Endothelial cell of umbilical vein (primary cell): ENCODE measurements around the gene ETHE1. TPM values are rescaled to one million over a fixed set of nuclear protein-coding genes. Genes with fewer than 3 reads are reported as not detected.

Experiments used
- BruUV-seq: library from RNA; stranded (reverse); fragments of 400-500 nt; replicated peaks from 2 replicates; lab custom pipeline; 2021; lab: Mats Ljungman, UMichigan
- CTCF ChIA-PET: fragments of 300-600, 350-600 bp; sonication (Branson Sonifier 250); formaldehyde crosslinking; loops from one replicate; lab custom pipeline; 2021; ENCODE audit warnings: antibody characterized with exemption, inconsistent platforms; lab: Charles Lee
- POLR2A ChIA-PET: fragments of 300-600, 350-600 bp; sonication (Branson Sonifier 250); formaldehyde crosslinking; loops from one replicate; lab custom pipeline; 2021; ENCODE audit warnings: antibody characterized with exemption, inconsistent platforms; lab: Charles Lee
- DNase-seq: peaks from one replicate; pipeline ENCODE4 v3.0.0-alpha.2; 2011; ENCODE audit warnings: low read depth, low spot score
- FAIRE-seq: peaks from 2 replicates; lab custom pipeline; 2011; peaks lifted over from hg19 to GRCh38; lab: Jason Lieb, UNC
- H2AFZ ChIP-seq: 2 replicates; pipeline ENCODE4 v1.6.0; 2012; ENCODE audit warnings: low read depth, low read length, control low read depth, inconsistent platforms
- H3K27ac ChIP-seq: 2 replicates; pipeline ENCODE4 v1.5.1; 2011; ENCODE audit warnings: low read depth, mild to moderate bottlenecking, control low read depth, low read length, moderate library complexity; ENCODE audit not compliant: insufficient read depth
- H3K27me3 ChIP-seq, 2 experiments: 2 replicates each; pipeline versions ENCODE4 v1.6.0 to v1.6.1; 2011; ENCODE audit warnings: low read length in 2 of 2, mixed read lengths in 1 of 2; ENCODE audit not compliant: control insufficient read depth in 2 of 2, insufficient read depth in 2 of 2
- H3K36me3 ChIP-seq, 2 experiments: 2 replicates in 1 of 2; 3 replicates in 1 of 2; pipeline ENCODE4 v1.5.1; 2011; ENCODE audit warnings: low read length in 2 of 2, mild to moderate bottlenecking in 1 of 2, moderate library complexity in 1 of 2; ENCODE audit not compliant: control insufficient read depth in 2 of 2, insufficient read depth in 2 of 2; ENCODE audit errors: extremely low read depth in 1 of 2
- H3K4me1 ChIP-seq: 3 replicates; pipeline ENCODE4 v1.5.1; 2011; ENCODE audit warnings: mild to moderate bottlenecking, low read length; ENCODE audit not compliant: control insufficient read depth, insufficient read depth; ENCODE audit errors: extremely low read depth
- H3K4me2 ChIP-seq: 2 replicates; pipeline ENCODE4 v1.6.1; 2011; ENCODE audit warnings: low read length, control low read depth, mixed read lengths; ENCODE audit not compliant: insufficient read depth
- H3K4me3 ChIP-seq, 3 experiments: fragments of 200-600 bp in 1 of 3; sonication (generic), shearing (Covaris generic) in 1 of 3; replicated peaks in 1 of 3; 2 replicates each; pipeline ENCODE4 v1.5.1; 2011 to 2016; ENCODE audit warnings: control low read depth in 3 of 3, low read length in 3 of 3, mild to moderate bottlenecking in 2 of 3, inconsistent platforms in 1 of 3, low read depth in 1 of 3, moderate library complexity in 1 of 3; ENCODE audit not compliant: insufficient read depth in 1 of 3
- H3K79me2 ChIP-seq: 2 replicates; pipeline ENCODE4 v1.6.0; 2012; ENCODE audit warnings: low read length, inconsistent platforms; ENCODE audit not compliant: control insufficient read depth, insufficient read depth
- H3K9ac ChIP-seq: replicated peaks from 2 replicates; pipeline ENCODE3; 2011; ENCODE audit warnings: low read length, control low read depth; ENCODE audit not compliant: insufficient read depth; ENCODE audit errors: extremely low read depth
- H3K9me1 ChIP-seq: replicated peaks from 3 replicates; pipeline ENCODE4 v1.6.0; 2011; ENCODE audit warnings: mild to moderate bottlenecking, low read length; ENCODE audit not compliant: control insufficient read depth, insufficient read depth; ENCODE audit errors: extremely low read depth
- H3K9me3 ChIP-seq: replicated peaks from 2 replicates; pipeline ENCODE4 v1.5.1; 2012; ENCODE audit warnings: low read length, inconsistent platforms; ENCODE audit not compliant: control insufficient read depth, insufficient read depth
- H4K20me1 ChIP-seq: replicated peaks from 2 replicates; pipeline ENCODE3; 2011; ENCODE audit warnings: mild to moderate bottlenecking, low read length; ENCODE audit not compliant: control insufficient read depth, insufficient read depth; ENCODE audit errors: extremely low read depth
- EZH2 ChIP-seq: IDR thresholded peaks from 2 replicates; pipeline ENCODE4 v1.6.1; 2012; ENCODE audit warnings: borderline replicate concordance, low read depth, mild to moderate bottlenecking, moderate library complexity, low read length, inconsistent platforms; ENCODE audit not compliant: severe bottlenecking
- FOS ChIP-seq: IDR thresholded peaks from 2 replicates; pipeline ENCODE4 v1.6.1; 2011; ENCODE audit warnings: mild to moderate bottlenecking, low read length, moderate library complexity, borderline replicate concordance; ENCODE audit not compliant: insufficient read depth
- GATA2 ChIP-seq: IDR thresholded peaks from 2 replicates; pipeline ENCODE4 v1.7.0; 2011; ENCODE audit warnings: low read depth, mild to moderate bottlenecking, moderate library complexity, mixed read lengths, low read length; ENCODE audit not compliant: insufficient read length, insufficient read depth
- JUN ChIP-seq: IDR thresholded peaks from 2 replicates; pipeline ENCODE4 v1.6.1; 2011; ENCODE audit warnings: borderline replicate concordance, low read depth; ENCODE audit not compliant: insufficient read length, insufficient read depth
- MYC ChIP-seq: IDR thresholded peaks from one replicate; pipeline ENCODE4 v1.6.1; 2011; ENCODE audit warnings: mild to moderate bottlenecking, low read depth, low read length
- POLR2A ChIP-seq: IDR thresholded peaks from 2 replicates; pipeline ENCODE4 v1.6.1; 2012; ENCODE audit warnings: low read depth, mild to moderate bottlenecking, control low read depth, low read length
- POLR2AphosphoS5 ChIP-seq: IDR thresholded peaks from 2 replicates; pipeline ENCODE4 v1.6.1; 2012; ENCODE audit warnings: low read depth, mild to moderate bottlenecking, control low read depth, low read length, moderate library complexity; ENCODE audit not compliant: insufficient read depth
- dilution Hi-C: fragments of 300-500 bp; cut with MboI; formaldehyde crosslinking; loops from one replicate; pipeline ENCODE4 v1.15.0; 2019; ENCODE audit warnings: low sequenced_read_pairs; ENCODE audit not compliant: extremely low pct_ligation_motif_present
- intact Hi-C: fragments of 100-400 bp; cut with micrococcal nuclease; formaldehyde crosslinking; loops from one replicate; pipeline ENCODE4 v1.10.0; 2022
- polyA plus RNA-seq, 4 experiments: library from polyadenylated mRNA; depleted of rRNA in 3 of 4; stranded (reverse) in 3 of 4; unstranded in 1 of 4; fragments of >200 nt; gene quantifications; 2 replicates each; pipeline versions ENCODE4 v1.2.1 to v1.2.3, GENCODE V29; 2011 to 2012; ENCODE audit warnings: missing spikeins in 1 of 4
- total RNA-seq: library from RNA; stranded (reverse); gene quantifications from 2 replicates; pipeline ENCODE4 v1.2.3, GENCODE V29; 2021
- TF ChIP-seq, protein P1 (sequence below), 2 donors: IDR thresholded peaks; 1 replicate in 1 of 2; 2 replicates in 1 of 2; pipeline ENCODE4 v1.5.1; 2011; ENCODE audit warnings: low read length in 2 of 2, mild to moderate bottlenecking in 2 of 2, moderate library complexity in 2 of 2, control low read depth in 1 of 2, inconsistent platforms in 1 of 2, low read depth in 1 of 2; ENCODE audit not compliant: insufficient read depth in 1 of 2; ENCODE audit errors: extremely low read depth in 1 of 2
- TF ChIP-seq, protein P2 (sequence below): IDR thresholded peaks from 2 replicates; pipeline ENCODE4 v1.6.1; 2011; ENCODE audit not compliant: insufficient read depth, insufficient read length

The ETHE1 gene
- total and polyA plus RNA-seq, 2 donors (not counting 3 experiments of a cell fraction or from before 2014, with no cell fraction given) = 34.5 to 124 TPM

DNA sequence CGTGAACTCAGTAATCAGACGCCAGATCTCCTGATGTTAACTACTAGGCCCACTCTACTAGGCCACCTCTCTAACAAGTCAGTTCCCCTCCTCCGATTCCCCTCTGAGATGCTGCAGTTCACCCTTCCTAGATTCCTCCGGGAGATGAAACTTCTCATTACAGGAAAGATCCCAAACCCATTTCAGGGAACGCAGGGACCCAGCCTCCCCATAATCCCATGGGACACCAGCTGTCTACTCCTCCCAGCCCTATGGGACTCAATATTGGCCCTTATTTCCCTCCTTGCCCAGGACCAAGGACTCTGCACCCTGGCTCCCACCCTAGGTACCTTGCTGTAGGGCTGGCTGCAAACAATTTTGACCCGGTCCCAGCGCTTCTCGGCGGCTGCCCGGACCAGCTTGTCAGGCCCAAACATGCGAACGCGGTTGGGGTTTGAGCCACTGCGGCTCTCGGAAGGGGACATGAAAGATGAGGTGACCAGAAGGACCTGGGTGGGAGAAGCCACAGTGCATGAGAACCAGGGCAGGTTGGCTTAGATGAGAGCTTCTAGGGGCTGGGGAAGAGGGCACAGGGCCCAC, 27.4 kb upstream of the ETHE1 start:
- no peaks in the 10 kb centered on the region for H3K9me3 ChIP-seq
- no peaks in the 10 kb centered on the region for H4K20me1 ChIP-seq
- TF ChIP-seq, protein P1, sequence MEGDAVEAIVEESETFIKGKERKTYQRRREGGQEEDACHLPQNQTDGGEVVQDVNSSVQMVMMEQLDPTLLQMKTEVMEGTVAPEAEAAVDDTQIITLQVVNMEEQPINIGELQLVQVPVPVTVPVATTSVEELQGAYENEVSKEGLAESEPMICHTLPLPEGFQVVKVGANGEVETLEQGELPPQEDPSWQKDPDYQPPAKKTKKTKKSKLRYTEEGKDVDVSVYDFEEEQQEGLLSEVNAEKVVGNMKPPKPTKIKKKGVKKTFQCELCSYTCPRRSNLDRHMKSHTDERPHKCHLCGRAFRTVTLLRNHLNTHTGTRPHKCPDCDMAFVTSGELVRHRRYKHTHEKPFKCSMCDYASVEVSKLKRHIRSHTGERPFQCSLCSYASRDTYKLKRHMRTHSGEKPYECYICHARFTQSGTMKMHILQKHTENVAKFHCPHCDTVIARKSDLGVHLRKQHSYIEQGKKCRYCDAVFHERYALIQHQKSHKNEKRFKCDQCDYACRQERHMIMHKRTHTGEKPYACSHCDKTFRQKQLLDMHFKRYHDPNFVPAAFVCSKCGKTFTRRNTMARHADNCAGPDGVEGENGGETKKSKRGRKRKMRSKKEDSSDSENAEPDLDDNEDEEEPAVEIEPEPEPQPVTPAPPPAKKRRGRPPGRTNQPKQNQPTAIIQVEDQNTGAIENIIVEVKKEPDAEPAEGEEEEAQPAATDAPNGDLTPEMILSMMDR (IDR thresholded peaks at IDR 0.05; ENCODE audit: extremely low read depth in 1 of 2, insufficient read depth in 1 of 2, low read depth in 1 of 2, low read length in 2 of 2) = no peak
- TF ChIP-seq, protein P2, sequence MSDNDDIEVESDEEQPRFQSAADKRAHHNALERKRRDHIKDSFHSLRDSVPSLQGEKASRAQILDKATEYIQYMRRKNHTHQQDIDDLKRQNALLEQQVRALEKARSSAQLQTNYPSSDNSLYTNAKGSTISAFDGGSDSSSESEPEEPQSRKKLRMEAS = no peak
- TF ChIP-seq MYC (no peak), POLR2A (no peak), EZH2 (no peak), JUN (no peak), POLR2AphosphoS5 (no peak), FOS (no peak), GATA2 (no peak)
- intact Hi-C loops (loop anchor here (2.0 kb wide), 1 partner anchor 20 kb away; no protein-coding TSS in a partner anchor), dilution Hi-C loops (no loop called here)
- no peak overlapping the region for H3K9ac ChIP-seq
- peaks cover 2 to 31% of the 10 kb centered on the region in 2 experiments for H3K36me3 ChIP-seq
- no peak overlapping the region for H3K27ac ChIP-seq
- no peaks in the 10 kb centered on the region for H3K9me1 ChIP-seq
- no peak overlapping the region for H3K4me2 ChIP-seq
- FAIRE-seq = no peak
- H3K27me3 ChIP-seq = no peaks in the 10 kb centered on the region
- ChIA-PET CTCF (interaction anchor here (0.6 to 6.6 kb wide), 26 partner anchors 8 to 255 kb away, joined by 3 to 158 read pairs (median 6); partner anchors contain the start of genes IRGQ, PINLYP, XRCC1 and ZNF575), POLR2A (no interaction called here)
- no TSS peak for BruUV-seq
- no peaks in the 10 kb centered on the region for H3K4me1 ChIP-seq
- DNase-seq = no peak
- no peak overlapping the region for H3K4me3 ChIP-seq
- H3K79me2 ChIP-seq = no peaks in the 10 kb centered on the region
- H2AFZ ChIP-seq = no peak overlapping the region
